GM13977 (cell line): ENCODE results near the gene SETDB1.

Experiments used
- DNase-seq: peaks from one replicate; pipeline ENCODE4 v3.0.0; 2012; ENCODE audit warnings: low spot score
- CTCF ChIP-seq: IDR thresholded peaks from 2 replicates; pipeline ENCODE4 v1.5.1; 2012; ENCODE audit warnings: mild to moderate bottlenecking, control low read depth; ENCODE audit not compliant: insufficient read depth; ENCODE audit errors: extremely low read depth, missing control alignments
- in situ Hi-C: fragments of 300-500 bp; cut with MboI; formaldehyde crosslinking; loops from one replicate; pipeline ENCODE4 v1.12.0; 2022; ENCODE audit warnings: low sequenced_read_pairs, low pct_unique_long_range_greater_than_20kb, mixed read lengths, inconsistent platforms; ENCODE audit not compliant: unreplicated experiment

Gene SETDB1

GRCh38 chr1:150972417-150972940 is 46.3 kb downstream of the SETDB1 start:
- in situ Hi-C loops: loop anchor here (25.0 kb wide), 1 partner anchor 735 kb away; the partner anchor contains the start of gene ANP32E
- TF ChIP-seq CTCF: no peak
- DNase-seq: no peak

DNA sequence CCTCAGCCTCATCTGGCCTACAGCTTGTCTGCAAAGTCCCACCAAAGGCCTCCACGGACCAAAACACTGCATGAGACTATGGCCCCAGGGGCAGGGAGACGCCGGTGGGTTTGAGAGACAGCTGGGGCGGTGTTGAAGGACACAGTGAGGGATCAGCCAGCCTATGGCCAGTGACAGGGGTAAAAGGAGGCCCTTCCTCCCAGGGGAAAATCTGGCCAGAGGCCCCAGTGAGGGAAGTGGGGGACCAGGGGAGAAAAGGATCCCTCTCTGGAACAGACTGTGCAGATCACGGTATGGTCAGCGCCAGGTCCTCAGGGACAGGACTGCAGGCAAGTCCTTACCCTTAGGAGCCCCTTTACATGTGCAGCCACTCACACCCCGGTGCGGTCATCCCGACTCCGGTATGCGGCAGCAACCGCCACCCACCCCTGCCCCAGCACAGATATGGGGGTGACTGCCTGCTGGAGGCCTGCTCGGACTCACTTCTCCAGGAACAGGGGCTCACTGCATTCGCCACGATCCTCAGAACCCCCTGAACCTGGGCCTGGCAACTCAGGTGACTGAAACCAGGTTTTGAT is 47.2 kb downstream of the SETDB1 start:
- no peak for TF ChIP-seq CTCF
- in situ Hi-C loops: loop anchor here (25.0 kb wide), 1 partner anchor 736 kb away; the partner anchor contains the start of gene ANP32E
- peak; percentile 42 for DNase-seq

- peak; percentile 78 for DNase-seq
- TF ChIP-seq CTCF: peak; percentile 1
- in situ Hi-C loops: loop anchor here (25.0 kb wide), 1 partner anchor 737 kb away; the partner anchor contains the start of gene ANP32E
These were observed 47.8 kb downstream of the SETDB1 start for GRCh38 chr1:150973836-150974579.

DNA sequence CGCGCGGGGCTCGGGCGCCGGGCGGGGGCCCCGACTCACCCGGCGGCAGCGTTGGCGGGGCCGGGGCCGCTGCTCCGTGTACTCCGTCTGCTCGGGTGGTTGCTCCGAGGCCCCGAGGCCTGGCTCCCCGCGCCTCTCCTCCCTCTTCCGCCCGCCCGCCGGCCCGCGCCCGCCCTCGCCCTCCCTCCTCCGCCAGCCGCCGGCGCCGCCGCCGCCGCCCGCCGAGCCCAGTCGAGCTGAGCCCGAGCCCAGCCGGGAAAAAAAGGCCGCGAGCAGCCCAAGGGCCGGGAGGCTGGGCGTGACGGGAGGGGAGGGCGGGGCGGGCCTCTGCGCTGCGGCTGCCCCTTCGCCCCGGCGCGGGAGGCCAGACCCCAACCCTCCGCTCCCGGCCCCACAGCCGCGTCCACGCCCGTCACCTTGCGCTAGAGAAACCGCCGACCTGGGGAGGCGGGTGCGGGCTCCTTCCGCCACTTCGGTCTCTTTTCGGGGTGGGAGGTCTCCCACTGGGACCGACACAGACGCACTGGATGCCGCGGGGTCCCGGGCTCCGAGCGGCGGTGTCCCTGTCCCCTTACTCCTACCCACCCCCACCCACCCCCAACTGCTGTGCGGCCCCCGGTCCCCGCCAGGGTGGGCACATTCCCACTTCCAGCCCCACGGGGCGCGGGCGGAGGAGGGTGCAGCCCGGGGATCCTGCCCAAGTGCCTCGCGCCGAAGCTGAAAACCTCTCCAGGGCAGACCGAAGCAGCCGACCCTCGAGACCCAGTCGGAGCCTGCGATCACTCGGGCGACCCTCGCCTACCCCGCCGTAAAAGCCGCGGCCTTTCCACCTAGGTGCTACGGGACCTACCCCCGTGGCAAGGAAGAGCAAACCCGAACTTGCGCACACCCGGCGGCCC is 48.7 kb downstream of the SETDB1 start, which contains the start of gene CERS2:
Gene CERS2, minus strand, starts transcription at position 256 of the 899 bp plus-strand sequence. CDS start 5,745 bp downstream, outside the sequence.
- in situ Hi-C loops: loop anchor here (25.0 kb wide), 1 partner anchor 738 kb away; the partner anchor contains the start of gene ANP32E
- peak; percentile 90 for DNase-seq
- TF ChIP-seq CTCF: no peak

GRCh38 chr1:150976401-150976821 is 50.2 kb downstream of the SETDB1 start:
- no peak for TF ChIP-seq CTCF
- in situ Hi-C loops: no loop called here
- no peak for DNase-seq
